ENCODE data around the gene COL28A1. TPM values are rescaled to one million over a fixed set of nuclear protein-coding genes. Genes with fewer than 3 reads are reported as not detected.
A peak's percentile ranks its signal among the peaks of the same experiment; 100 is the strongest.

COL28A1 gene
- 182 TPM for total RNA-seq

GRCh38 chr7:7535691-7536090 is at the start of gene COL28A1:
TSS of gene COL28A1 (minus strand) at chr7:7535873. CDS start at chr7:7532875, 2,998 bp downstream.
- ATAC-seq (peak; percentile 64), DNase-seq (ENCODE audit: low spot score) (no peak)
- intact Hi-C loops (cut with DNase I): no loop called here

DNA sequence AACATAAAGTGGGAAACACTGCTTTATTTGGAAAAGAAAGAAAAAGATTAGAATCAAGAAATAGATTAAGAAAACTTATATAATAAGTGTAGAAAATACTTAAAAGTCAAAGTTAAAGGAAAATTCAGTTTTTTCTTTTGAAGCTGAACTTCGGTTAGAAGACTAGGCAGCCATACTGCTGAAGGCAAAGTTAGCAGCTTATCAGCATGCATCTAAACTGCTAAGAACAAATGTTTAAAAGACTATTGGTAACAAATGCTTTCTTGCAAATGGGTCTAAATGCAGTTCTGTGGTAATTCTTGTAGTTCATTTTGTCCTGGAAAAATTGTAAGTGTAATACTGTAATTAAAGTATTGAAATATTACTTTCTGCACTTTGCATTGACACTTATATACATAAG is 49.0 kb upstream of the COL28A1 start:
- ATAC-seq: no peak
- intact Hi-C loops (cut with DNase I): no loop called here
- DNase-seq (ENCODE audit: low spot score): no peak

DNA sequence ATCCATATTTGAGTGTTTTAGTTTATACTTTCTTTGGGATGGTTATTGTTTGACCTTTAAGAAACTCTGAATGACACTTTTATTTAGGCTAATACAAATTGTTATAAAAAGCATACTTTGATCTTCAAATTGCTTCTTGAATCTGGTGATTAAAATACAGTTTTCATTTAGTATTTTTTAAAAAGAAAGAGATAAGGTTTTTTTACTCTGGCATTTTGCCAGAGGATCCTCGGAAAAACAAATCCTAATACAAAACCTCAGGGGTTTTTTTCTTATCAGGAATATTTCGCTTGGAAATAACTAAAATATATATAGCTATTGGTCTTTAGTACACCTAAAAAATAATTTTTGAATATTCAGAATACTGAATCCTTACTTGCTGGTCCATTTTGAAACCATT is 48.1 kb upstream of the COL28A1 start:
- no peak for ATAC-seq
- intact Hi-C loops (cut with DNase I): no loop called here
- no peak for DNase-seq (ENCODE audit: low spot score)

DNA sequence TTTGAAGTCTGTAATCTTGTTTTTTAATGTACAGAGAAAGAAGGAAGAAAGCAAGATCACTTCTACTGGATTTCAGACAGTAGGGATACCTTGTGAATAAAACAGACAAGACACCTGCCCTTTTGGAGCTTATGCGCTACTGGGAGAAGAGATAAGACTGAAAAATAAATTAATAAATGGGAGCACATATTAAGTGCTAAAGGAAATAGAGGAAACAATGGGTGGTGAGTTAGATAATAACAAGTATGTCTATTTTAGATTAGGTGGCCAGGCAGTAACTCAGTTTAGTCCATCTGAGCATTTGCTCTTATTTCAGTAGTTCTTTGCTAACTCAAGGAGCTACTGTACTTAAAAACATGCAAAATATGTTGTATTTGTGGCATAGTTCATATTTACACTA is 46.9 kb upstream of the COL28A1 start:
- ATAC-seq: no peak

DNA sequence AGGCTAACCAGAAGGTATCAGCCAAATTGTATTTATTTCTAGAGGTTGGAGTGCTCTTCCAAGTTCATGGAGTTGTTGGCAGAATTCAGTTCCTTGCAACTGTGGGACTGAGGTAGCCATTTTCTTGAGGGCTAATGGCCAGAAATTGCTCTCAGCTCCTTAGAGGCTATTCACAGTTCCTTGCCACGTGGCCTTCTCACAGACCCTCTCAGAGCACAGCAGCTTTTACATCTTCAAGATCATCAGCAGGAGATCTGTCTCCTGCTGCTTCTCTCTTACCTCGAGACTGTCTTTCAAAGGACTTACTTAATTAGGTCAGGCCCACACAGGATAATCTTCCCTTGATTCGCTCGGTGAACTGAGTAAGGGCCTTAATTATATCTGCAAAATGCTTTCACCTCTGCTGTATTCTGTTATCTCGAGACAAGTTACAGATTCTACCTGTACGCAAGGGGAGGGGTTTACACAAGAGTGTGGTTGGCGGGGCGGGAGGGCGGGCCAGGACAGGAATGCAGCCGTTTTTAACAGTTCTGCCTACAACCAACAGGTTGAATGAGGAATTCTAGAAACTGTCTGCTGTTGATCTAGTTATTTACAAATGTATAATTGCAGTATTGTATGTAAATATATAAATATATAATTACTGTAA is 46.0 kb upstream of the COL28A1 start:
- ATAC-seq (no peak), DNase-seq (ENCODE audit: low spot score) (no peak)
- intact Hi-C loops (cut with DNase I): no loop called here

More for the DNA sequence above, 46.9 kb upstream of the COL28A1 start:
- intact Hi-C loops (cut with DNase I): no loop called here
- DNase-seq (ENCODE audit: low spot score): no peak

- intact Hi-C loops (cut with DNase I): no loop called here
- no peak for DNase-seq (ENCODE audit: low spot score)
- no peak for ATAC-seq
Observed at GRCh38 chr7:7579638-7580037, 44.0 kb upstream of the COL28A1 start.

GRCh38 chr7:7577888-7578287 is 42.2 kb upstream of the COL28A1 start:
- ATAC-seq: no peak
- intact Hi-C loops (cut with DNase I): no loop called here
- no peak for DNase-seq (ENCODE audit: low spot score)

DNA sequence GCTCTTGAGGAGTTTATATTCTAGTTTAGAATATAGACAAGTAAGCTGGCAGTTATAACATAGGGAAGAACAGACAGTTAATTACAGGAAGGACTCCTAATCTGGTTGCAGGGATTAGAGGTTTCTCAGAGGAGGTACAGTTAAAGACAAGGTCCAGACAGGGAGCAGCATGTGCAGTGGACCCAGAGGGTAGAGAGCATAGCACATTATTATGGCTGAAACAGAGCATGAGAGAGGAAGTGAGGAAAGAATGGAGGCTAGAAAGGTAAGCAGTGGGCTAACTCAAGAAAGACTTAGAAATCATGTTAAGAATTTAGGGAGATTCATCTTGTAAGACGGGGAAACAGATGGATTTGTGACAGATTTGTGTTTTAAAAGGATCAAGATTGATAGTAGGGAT is 40.7 kb upstream of the COL28A1 start:
- intact Hi-C loops (cut with DNase I): no loop called here
- DNase-seq (ENCODE audit: low spot score) (no peak), ATAC-seq (no peak)

DNA sequence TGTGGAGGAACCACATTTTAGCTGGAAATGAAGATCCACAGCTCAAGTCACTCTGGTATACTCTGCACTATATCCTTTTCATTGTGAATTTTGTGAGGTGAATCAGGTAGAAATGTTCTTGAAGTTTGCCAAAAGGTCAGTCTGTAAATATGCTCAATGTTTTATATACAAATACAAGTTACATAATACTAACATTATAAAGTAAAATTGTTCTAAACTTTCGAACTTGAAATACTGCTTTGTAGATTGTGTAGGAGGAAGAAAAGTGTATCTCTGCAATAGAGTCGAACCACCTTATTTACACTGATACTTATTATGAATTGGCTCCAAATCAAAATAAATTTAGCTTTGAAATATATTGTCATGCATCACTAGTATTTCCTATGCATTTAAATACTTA is 38.0 kb upstream of the COL28A1 start:
- intact Hi-C loops (cut with DNase I): no loop called here
- no peak for DNase-seq (ENCODE audit: low spot score)
- ATAC-seq: no peak

DNA sequence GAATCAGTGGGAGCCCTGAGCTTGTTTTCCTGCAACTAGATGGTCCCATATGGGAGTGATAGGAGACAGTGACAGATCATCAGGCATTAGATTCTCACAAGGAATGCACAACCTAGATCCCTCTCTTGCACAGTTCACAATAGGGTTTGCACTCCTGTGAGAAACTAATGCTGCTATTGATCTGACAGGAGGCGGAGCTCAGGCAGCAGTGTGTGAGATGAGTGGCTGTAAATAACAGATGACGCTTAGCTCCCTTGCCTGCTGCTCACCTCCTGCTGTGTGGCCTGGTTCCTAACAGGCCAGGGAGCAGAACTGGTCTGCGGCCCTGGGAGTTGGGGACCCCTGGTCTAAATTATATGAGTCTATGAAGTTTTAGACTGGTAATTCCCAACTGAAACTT is 34.9 kb upstream of the COL28A1 start:
- intact Hi-C loops (cut with DNase I): no loop called here
- DNase-seq (ENCODE audit: low spot score): no peak
- no peak for ATAC-seq

DNA sequence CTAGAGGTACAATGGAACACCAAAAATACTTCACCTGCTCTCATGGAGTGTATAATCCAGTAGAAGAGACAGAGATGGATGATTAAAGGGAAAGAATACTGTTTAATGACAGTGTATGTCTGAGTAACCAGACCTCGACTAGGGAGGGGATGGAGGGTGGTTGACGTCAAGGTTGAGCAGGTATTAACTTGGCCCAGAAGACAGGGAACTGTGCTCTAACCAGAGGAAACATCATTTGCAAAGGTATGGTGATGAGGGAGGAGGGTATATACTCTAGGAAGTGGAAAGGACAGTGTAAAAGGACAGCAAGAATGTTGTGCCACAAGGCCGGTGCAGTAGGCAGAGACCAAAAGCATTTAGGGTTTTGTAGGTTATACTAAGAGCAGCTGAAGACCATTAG is 33.9 kb upstream of the COL28A1 start:
- intact Hi-C loops (cut with DNase I): no loop called here
- no peak for DNase-seq (ENCODE audit: low spot score)
- no peak for ATAC-seq

- ATAC-seq (no peak), DNase-seq (ENCODE audit: low spot score) (no peak)
- intact Hi-C loops (cut with DNase I): no loop called here
Observed at GRCh38 chr7:7569081-7569527, 33.4 kb upstream of the COL28A1 start.

GRCh38 chr7:7568553-7568952 is 32.9 kb upstream of the COL28A1 start:
- ATAC-seq (no peak), DNase-seq (ENCODE audit: low spot score) (no peak)
- intact Hi-C loops (cut with DNase I): no loop called here

DNA sequence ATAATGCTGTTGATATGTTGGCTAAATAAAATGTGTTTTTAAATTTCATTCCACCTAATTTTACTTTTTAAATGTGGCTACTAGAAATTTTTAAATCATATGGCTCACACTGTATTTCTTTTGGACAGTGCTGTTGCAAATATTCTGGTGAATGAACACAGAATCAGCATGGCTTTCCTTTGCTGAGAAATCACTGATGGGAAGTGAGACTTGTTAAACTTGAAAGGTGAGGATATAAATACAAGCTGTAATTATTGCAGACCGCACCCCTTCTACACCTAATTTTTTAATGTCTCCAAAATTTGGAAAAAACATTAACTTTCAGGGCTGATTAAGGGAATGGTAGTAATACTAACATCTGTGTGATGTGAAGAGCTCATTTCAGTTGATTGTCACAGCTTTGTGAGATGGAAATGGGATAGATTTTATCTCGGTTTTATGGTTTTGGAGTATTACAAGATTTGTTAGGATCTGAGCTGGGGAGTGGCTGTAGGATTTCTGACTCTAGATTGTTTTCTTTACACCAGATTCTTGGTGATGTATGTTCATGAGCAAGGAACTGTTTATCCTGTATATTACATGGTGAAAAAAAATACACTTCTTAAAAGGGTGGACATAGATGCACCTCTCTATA is 32.3 kb upstream of the COL28A1 start:
- intact Hi-C loops (cut with DNase I): no loop called here
- DNase-seq (ENCODE audit: low spot score) (no peak), ATAC-seq (no peak)

- peak; percentile 91 for DNase-seq (ENCODE audit: low spot score)
- intact Hi-C loops (cut with DNase I): no loop called here
- peak; percentile 97 for ATAC-seq
Observed at GRCh38 chr7:7566651-7567611, 31.3 kb upstream of the COL28A1 start, which contains the start of gene MIOS. TSS of gene MIOS (plus strand) at chr7:7566884. CDS start at chr7:7572476, 5,592 bp downstream.

- intact Hi-C loops (cut with DNase I): no loop called here
- ATAC-seq (peak; percentile 38), DNase-seq (ENCODE audit: low spot score) (no peak)
Observed at GRCh38 chr7:7565746-7566650, 30.3 kb upstream of the COL28A1 start.

DNA sequence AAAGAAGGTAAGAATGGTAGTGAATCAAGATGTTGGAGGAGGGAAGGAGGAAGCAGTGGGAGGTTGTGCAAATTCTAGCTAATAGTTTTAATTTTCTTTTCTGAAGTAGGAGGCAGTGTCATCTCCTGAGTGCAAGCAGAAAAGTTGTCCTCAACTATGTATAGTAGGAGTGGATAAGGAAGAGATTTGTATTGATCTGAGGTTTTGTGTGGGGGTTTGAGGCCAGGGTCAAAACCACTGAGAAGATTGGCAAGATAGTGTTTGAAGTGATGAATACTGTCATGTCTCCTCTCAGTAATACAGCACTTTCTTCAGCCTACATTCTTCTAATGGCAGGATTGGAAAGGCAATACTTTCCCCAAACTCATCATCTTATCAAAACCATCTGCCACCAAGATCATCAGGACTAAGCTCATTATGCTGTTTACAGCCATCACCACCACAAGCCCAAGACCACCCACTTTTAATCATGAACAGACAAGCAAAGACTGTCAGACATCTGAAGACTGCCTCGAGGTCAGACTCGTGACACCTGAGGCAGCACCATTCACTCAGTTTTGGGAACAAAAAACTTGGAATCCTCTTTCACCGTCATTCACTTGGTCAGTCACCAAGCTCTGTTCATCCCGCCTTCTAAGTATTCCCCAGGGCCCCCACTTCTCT is 29.5 kb upstream of the COL28A1 start:
- ATAC-seq (no peak), DNase-seq (ENCODE audit: low spot score) (no peak)
- intact Hi-C loops (cut with DNase I): no loop called here

DNA sequence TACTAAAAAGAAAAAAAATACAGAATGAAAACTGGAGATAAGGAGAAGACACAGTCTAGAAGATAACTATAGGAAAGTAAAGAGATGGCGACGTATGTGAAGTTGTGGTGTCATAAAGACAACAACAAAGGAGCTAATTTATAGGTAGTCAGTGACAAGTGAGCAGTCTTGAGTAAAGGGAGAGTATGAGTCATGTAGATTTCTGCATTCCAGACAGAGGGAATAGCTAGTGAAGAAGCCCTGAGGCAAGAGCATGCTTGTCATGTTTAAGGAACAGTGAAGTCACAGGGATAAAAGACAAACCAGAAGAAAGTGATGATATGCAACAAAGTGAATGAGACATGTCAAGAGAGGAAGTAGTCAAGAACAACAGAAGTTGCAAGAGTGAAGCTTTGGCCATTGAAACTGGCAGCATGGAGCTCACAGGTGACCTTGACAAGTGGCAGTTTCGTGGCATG is 28.7 kb upstream of the COL28A1 start:
- ATAC-seq (no peak), DNase-seq (ENCODE audit: low spot score) (no peak)
- intact Hi-C loops (cut with DNase I): no loop called here

All from sciatic nerve (tissue), 2 donors.